GM19467 (cell line): ENCODE measurements around the gene EPHB4.
"Not testable (repeated sequence)": the region's sequence is repeated elsewhere in the genome, so short reads cannot be mapped to it uniquely, and the experiment has no call there.

ENCODE experiments used
- ATAC-seq: cut with Tn5 transposase; IDR thresholded peaks from one replicate; pipeline ENCODE4 v1.9.1; 2021; ENCODE audit warnings: mild to moderate bottlenecking, moderate library complexity; ENCODE audit not compliant: unreplicated experiment

EPHB4 gene

DNA sequence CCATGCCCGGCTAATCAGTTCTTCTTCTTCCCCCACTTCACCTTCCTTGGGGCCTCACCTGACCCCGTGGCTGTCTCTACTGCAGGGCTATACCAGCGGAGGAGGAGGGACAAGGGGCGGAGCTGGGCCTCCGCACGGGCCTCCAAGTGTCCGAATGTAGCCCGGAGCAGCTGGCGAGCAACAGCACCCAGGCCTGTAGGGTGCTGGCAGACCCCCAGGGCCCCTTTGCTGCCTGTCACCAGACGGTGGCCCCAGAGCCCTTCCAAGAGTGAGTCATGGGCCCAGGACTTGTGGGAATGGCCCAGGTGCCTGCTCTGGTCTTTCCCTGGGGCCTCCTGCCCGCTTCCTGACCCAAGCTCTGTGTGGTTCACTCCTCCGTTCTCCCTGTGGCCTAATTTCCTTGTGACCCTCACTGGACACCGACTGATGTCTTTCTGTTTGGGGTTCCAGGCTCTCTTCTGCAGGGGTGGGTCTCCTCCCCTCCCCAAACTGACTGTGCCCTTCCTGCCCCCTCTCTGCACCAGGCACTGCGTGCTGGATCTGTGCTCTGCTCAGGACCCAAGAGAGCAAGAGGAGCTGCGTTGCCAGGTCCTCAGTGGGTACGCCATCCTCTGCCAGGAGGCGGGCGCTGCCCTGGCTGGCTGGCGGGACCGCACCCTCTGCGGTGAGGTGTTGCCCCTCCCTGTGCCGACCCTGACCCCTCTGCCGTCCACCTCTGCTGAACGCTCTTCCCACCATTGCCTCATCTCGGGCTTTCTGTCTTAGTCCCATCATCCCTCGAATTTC is 35.2 kb downstream of the EPHB4 start:
- ATAC-seq, result no peak

DNA sequence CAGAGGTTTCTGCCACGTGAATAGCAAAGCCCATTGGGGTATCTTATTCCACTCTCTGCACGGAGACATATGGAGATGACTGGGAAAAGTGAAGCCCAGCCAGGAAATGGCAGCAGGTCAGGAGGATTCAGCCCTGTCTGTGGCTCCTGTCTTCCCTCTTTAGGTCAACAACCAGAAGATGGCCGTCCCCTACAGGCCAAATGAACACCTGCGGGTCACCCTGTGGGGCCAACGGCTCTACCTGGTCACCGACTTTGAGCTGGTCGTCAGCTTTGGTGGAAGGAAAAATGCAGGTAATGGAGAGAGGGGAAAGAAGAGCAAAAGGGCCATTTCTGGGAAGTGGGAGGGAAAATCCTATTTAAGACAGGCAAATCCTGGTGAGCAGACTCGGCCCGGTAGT is 38.3 kb downstream of the EPHB4 start:
- ATAC-seq, result no peak

DNA sequence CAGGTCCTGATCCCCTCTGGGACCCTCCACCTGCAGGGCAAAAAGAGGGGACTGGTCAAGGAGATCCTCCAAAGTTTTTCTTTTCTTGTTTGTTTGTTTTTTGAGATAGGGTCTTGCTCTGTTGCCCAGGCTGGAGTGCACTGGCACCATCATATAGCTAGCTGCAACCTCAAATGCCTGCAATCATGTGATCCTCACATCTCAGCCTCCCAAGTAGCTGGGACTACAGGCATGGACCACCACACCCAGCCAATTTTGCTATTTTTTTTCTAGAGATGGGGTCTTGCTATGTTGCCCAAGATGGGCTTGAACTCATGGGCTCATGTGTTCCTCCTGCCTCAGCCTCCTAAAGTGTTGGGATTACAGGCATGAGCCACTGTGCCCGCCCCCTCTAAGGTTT is 41.0 kb downstream of the EPHB4 start:
- ATAC-seq, result no peak

GRCh38 chr7:100785878-100786277 is 41.4 kb downstream of the EPHB4 start:
- no peak for ATAC-seq

DNA sequence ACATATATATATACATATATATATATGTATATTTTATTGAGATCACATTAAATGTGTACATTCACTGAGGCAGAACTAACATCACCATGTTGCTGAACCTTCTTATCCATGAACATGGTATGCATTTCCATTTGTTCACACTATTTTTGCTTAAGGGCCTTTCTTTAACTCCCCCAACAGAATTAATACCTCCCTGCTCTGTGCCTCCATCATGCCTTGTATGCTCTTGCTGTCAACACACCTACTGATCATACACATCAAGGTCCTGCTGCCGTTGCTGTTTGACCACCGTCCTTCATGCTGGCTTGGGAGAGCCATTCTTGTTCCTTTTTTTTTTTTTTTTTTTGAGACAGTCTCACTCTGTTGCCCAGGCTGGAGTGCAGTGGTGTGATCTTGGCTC is 43.5 kb downstream of the EPHB4 start:
- no peak for ATAC-seq

DNA sequence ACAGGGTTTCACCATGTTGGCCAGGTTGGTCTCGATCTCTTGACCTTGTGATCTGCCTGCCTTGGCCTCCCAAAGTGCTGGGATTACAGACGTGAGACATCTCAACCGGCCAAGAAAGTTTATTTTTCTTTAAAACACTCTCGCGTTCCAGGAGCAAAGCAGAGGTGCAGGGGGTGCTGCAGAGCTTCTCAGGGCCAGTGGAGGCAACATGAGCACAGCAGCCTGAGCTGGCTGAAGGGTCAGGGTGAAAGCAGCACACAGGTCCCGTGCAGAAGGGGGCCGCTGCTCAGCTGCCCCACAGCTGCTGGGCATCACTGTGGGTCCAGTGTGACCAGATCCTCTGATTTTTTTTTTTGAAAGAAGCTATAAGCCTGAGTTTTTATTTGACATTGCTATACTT is 46.1 kb downstream of the EPHB4 start:
- no peak for ATAC-seq

- ATAC-seq, result no peak
Observed at GRCh38 chr7:100779359-100779758, 48.0 kb downstream of the EPHB4 start.

DNA sequence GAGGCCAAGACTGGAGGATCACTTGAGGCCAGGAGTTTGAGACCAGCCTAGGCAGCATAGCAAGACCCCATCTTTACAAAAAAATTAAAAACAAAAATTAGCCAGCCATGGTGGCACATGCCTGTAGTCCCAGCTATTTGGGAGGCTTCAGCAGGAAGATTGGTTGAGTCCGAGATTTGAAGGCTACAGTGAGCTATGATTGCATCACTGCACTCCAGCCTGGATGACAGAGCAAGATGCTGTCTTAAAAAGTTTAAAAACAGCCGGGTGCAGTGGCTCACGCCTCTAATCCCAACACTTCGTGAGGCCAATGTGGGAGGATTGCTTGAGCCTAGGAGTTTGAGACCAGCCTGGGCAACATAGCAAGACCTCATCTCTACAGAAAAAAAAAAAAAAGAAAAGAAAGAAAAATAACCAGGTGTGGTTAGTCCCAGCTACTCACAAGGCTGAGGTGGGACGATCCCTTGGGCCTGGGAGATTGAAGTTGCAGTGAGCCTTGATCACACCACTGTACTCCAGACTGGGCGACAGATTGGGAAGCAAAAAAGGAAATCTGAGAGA is 49.2 kb downstream of the EPHB4 start:
- ATAC-seq, result no peak

GRCh38 chr7:100773491-100773890 is 53.8 kb downstream of the EPHB4 start:
- no peak for ATAC-seq

DNA sequence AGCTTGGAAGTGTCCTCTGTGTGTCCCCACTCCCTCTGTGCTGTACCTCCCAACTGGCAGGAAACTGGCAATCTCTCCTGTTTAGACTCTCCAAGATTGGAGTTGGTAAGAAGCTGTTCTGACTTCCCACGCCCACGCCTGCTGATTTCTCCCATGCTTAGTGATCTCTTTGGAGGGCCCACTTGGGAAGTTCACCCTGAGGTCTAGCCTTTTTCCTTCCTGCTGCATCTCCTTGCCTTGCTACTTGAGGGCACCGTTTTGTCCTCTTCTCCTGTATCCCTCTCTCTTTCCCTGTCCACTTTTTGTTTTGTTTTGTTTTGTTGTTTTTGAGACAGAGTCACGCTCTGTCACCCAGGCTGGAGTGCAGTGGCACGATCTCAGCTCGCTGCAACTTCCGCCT is 58.5 kb downstream of the EPHB4 start:
- no peak for ATAC-seq

GRCh38 chr7:100765250-100765649 is 62.1 kb downstream of the EPHB4 start:
- no peak for ATAC-seq

DNA sequence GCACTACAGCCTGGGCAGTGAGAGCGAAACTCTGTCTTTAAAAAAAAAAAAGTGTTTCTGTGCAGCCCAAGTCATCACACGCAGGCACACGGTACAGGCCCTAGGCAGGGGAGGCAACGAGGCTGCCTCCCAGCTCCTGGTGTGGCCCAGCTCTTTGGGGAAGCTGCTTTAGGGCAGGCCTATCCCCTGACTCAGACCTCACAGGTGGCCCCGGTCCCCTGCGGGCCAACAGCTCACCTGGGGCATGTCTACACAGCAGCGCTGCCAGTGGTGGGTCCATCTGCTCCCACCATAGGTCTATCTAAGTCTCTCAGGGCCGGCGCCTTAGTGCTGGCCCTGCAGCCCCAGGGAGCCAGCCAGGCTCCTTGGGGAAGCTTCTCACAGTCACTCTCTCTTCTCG is 62.5 kb downstream of the EPHB4 start:
- no peak for ATAC-seq

DNA sequence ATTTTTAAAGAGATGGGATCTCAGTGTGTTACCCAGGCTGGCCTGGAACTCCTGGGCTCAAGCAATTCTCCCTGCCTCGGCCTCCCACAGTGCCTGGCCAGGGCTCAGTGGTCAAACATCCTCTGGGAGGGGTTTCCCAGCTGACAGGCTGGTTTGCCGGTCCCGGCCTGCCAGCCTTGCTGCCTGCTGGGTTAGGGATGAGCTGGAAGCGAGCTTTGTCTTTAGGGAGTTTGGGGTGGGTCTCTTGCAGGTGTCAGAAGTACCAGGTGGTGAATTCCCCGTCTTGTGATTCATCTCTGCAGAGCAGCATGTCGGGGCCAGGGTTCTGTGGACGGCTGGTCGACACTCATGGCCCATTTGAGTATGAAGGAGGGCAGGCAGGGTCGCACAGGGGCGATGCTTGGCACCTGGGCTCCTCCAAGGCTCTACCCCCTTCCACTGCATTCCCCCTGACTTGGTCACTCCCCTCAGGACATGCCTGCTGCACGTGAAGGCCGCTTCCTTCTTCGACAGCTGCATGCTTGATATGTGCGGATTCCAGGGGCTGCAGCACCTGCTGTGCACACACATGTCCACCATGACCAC is 63.7 kb downstream of the EPHB4 start:
- no peak for ATAC-seq

GRCh38 chr7:100762841-100763240 is 64.5 kb downstream of the EPHB4 start:
- ATAC-seq, result not testable (repeated sequence)

GRCh38 chr7:100759357-100760171 is 67.8 kb downstream of the EPHB4 start:
- ATAC-seq, result no peak

DNA sequence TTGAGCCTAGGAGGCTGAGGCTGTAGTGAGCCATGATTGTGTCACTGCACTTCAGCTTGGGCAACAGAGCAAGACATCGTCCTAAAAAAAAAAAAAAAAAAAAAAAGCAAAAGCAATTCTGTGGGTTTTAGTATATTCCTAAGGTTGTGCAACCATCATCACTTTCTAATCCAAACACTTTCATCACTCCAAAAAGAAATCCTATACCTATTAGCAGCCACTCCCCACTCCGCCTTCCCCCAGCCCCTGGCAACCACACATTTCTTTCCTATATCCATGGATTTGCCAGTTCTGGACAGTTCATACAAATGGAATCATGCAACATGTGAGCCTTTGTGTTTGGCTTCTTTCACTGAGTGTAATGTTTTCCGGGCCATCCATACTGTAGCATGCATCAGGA is 73.6 kb downstream of the EPHB4 start:
- no peak for ATAC-seq

DNA sequence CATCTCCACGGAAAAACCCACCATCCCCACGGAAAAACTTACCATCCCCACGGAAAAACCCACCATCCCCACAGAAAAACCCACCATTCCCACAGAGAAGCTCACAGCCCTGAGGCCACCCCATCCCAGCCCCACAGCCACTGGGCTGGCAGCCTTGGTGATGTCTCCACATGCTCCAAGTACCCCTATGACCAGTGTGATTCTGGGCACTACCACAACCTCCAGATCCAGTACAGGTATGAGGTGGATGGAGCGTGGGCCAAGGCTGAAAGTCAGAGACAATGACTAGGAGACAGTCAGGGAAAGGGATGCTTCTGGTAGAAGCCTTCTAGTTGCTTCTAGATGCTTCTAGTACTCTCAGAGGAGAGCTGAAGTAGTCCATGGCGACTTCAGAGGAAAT is 74.3 kb downstream of the EPHB4 start:
- no peak for ATAC-seq
